ENCODE results near the gene PIP5K1A.
"Not testable (repeated sequence)": the region's sequence is repeated elsewhere in the genome, so short reads cannot be mapped to it uniquely, and the experiment has no call there.

GRCh38 chr1:151194894-151195594, 3.3 kb upstream of the PIP5K1A start:
- peak; percentile 41 for TF ChIP-seq POLR2A (IDR thresholded peaks at IDR 0.05)
- TF ChIP-seq CTCF (IDR thresholded peaks at IDR 0.05): not testable (repeated sequence)
